HG03175 (cell line): ENCODE results near the gene SNX20.

ENCODE experiments used
- ATAC-seq: cut with Tn5 transposase; IDR thresholded peaks from one replicate; pipeline ENCODE4 v1.9.1; 2021; ENCODE audit warnings: mild to moderate bottlenecking, moderate library complexity; ENCODE audit not compliant: unreplicated experiment

SNX20 gene

DNA sequence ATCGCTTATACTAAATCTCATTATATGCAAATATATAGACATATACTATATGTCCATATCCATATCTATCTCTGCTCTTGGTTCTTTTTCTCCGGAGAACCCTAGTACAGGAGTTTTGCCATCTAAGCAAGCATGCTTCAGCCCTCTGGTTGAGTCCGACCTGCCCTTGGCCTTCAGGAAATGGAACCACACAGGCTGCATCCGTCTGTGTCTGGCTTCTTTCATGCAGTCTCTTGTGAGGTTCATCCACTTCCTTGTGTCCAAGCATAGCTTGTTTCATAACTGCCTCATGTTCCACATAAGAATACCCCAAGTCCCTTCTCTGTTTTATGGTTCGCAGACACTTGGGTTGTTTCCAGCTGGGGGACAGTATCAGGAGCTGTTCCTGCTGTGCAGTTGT is 16.8 kb downstream of the SNX20 start:
- no peak for ATAC-seq

DNA sequence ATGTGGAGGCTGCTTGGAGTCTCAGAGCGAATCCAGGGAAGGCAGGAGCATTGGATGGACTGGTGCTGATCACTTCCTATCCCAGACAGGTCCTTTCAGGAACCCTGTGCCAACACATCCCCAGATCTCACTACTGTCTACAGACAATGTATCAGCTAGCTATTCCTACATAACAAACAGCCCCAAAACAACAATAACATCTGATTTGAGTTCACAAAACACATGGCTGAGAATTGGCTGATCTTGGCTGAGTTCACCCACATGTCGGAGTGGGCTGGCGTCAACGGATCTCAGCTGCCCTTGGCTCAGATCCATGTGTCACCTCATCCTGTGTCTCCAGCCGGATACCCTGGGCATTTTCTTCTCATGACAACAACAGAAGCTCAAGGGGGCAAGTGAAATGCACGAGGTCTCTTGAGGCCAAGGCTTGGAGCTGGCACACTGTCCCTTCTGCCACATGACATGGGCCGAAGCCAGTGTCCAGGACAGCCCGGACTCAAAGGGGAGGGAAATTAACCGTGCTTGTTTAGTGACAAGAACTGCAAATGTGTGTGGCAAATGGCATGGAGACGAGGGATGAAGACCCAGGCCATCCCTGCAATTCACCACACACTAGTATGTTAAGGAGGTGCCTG is 18.7 kb downstream of the SNX20 start:
- ATAC-seq = no peak

DNA sequence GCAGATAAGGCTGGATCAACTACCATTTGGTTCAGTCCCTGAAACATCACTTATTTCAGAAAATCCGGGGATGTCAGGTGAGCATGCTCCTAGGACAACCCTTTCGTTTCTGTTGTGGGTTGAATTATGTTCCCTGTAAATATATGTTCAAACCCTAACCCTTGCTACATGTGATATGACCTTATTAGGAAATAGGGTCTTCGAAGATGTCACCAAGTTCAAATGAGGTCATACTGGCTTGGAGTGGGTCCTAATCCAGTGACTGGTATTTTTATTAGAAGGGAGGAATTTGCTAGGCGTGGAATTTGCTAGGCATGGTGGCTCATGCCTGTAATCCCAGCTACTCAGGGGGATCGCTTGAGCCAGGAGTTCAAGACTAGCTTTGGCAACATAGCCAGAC is 21.3 kb downstream of the SNX20 start:
- ATAC-seq = no peak

- ATAC-seq = no peak
Observed at GRCh38 chr16:50657241-50657640, 23.9 kb downstream of the SNX20 start.

DNA sequence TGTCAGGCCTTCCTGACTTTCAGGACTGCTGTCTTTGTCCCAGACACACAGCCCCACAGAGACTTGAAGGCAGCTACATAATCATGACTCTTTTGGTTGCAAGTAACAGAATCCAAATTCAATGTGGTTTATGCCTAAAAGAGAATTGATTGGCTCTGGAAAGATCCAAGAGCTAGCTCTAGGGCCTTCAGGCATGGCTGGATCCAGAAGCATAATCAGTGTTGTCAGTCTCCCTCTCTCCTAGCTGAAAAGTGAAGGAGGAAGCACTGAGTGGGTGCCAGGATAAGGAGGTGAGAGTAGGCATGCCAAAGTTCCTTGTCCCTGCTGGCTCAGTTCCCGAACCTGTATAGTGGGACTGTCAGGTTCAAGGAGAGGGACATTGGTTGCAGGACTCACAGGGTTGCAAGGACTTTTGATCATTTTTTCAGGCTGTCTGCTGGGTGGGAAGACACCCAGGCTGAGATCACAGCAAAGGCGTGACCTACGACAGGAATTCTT is 25.5 kb downstream of the SNX20 start:
- no peak for ATAC-seq

- ATAC-seq = no peak
Observed at GRCh38 chr16:50653633-50654519, 27.2 kb downstream of the SNX20 start.

GRCh38 chr16:50652836-50653425 is 28.2 kb downstream of the SNX20 start:
- ATAC-seq = no peak

- no peak for ATAC-seq
Observed at GRCh38 chr16:50651835-50652438, 29.2 kb downstream of the SNX20 start.

GRCh38 chr16:50646345-50646744 is 34.8 kb downstream of the SNX20 start:
- no peak for ATAC-seq

DNA sequence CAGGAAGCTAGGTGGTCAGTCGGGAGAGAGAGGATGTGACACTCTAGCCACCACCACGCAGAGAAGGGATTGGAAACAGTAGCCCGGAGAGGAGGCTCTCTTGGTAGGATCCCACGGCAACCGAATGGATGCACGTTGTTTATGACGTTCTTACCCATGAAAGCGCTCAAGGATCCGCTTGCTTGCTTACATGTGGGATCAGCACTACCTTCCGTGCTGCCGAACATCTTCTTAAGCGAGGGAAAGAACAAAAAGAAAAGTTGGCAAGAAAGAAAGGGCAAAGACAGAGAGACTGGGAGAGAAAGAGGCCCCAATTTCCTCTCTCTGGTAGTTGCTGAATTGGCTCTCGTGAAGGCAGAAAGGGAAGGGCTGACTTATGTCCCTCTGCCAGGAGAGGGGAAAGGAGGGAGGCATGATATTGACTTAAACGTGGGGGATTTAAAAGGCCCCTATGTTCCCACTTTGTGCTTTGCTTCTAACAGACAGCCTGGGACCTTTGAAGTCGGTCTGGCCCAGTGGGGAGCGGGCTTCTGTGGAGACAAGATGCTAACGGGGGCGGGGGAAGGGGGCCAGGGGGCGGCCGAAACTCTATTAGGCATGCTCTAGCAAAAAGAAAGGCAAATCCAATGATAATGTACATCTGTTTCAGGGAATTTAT is 35.4 kb downstream of the SNX20 start:
- no peak for ATAC-seq

DNA sequence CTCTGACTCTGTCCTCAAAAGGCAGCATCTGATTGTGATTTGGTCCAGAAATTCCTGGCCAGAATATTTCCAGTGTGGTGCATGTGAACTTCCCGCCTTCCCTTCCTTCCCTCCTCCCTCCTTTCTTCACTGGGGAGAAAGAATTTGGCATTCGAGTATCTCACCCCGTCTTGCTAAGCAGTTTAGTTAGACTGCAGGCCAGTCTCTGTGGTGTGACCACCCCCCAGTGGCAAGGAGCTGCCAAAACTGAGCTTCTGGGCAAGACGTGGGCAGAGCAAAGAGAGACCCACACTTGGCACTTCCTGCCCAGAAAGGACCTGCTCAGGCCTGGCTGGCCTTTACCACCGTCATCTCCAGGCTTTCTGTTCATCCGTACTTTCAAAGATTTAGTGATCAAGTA is 36.4 kb downstream of the SNX20 start:
- no peak for ATAC-seq

DNA sequence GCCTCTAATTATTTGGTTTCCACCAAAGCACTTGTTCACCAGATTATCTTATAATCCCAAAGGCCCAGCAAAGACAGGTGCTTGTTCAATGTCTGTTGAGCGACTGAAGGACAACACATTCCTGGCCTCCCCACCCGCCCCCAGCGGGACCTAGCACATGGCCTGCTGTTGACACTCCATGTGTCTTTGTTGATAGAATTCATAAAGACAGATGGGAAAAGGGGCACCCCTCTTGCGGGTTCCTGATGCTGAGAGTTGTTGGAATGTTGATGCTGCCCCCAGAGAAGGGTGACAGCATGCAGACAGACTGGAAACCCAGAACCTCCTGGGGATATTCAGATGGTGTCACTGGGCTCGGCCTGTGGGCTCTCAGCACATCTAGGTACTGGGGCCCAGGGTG is 36.9 kb downstream of the SNX20 start:
- ATAC-seq = no peak

GRCh38 chr16:50643192-50643591 is 37.9 kb downstream of the SNX20 start:
- ATAC-seq = no peak

GRCh38 chr16:50642349-50642748 is 38.8 kb downstream of the SNX20 start:
- ATAC-seq = no peak

GRCh38 chr16:50641818-50642187 is 39.3 kb downstream of the SNX20 start:
- no peak for ATAC-seq

DNA sequence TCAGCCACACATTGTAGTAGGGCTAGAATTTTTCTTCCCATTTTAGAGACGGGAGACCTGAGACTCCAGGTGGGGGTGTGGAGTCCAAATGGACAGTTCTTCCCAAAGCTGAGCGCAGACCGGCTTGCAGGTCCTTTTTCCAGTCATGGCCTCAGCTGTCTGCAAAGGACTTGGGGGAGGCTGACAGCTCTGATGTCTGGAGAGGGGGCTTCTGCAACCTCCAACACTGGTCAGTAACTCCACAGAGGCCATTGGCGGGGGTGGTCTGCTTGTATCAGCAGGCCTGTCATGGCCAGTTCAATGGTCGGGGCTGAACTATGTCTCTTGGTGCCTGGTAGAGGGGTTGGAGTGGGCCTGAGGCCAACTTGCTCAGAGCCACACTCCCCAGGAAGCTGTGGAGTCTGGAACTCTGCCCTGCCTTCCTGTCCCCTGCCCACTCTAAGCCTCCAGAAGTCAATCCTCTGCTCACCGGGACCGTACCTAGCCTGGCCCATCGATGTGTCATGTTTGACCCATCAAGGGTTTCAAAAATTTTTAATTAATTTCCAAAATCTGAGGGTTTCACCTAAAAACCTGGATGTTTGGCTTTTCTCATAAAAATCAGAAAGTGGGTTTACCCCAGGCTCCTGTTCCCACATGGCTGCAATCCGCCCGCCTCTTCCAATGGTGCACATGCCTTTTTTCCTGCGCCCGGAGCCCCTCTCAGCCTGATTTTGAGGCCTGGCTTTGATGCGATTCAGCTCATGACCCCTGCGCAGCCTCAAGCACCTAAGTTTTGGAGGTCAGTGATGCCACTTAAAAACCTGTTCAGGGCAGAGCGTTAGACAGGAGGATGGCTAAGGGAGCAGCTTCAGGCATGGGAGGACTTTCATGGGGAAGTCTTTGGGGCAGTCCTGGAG is 39.9 kb downstream of the SNX20 start:
- no peak for ATAC-seq

DNA sequence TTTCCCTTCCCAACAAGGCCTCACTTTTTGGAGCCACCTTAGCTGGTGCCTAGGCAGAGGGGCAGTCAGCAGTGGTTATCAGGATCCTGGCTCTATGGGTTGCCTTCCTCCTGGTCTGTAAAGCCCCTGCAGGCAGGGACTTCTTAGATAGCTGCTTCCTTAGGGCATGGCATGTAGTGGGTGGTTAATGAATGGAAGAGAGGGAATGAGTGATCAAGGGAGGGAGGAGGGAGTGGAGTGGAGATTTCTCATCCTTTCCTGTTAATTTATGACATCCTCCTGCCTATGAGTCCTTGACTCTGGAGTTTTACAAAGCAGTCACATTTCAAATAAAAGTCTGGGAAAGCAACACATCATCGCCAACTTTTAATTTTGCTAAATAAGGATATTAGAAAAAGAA is 40.7 kb downstream of the SNX20 start:
- ATAC-seq = no peak

GRCh38 chr16:50638816-50639670 is 42.1 kb downstream of the SNX20 start:
- ATAC-seq = no peak
